H1 (cell line): ENCODE measurements around the gene ZNF692. TPM values are rescaled to one million over a fixed set of nuclear protein-coding genes. Genes with fewer than 3 reads are reported as not detected.

Experiments
- CBX5 ChIP-seq: fragments of 300-800, 300-1000 bp; sonication (generic); IDR thresholded peaks from 2 replicates; pipeline ENCODE4 v1.7.1; 2016; ENCODE audit warnings: antibody characterized with exemption, low read length, low read depth
- RBBP5 ChIP-seq: IDR thresholded peaks from 2 replicates; pipeline ENCODE4 v1.7.1; 2012; ENCODE audit warnings: low read depth, mild to moderate bottlenecking, inconsistent platforms, low read length, moderate library complexity, borderline replicate concordance
- polyA plus RNA-seq, 7 experiments: library from polyadenylated mRNA; depleted of rRNA in 3 of 7; stranded (reverse) in 5 of 7; unstranded in 2 of 7; fragments of >200 nt in 5 of 7; fragments of 200-250 nt in 2 of 7; gene quantifications; 1 replicate in 5 of 7; 2 replicates in 1 of 7; 4 replicates in 1 of 7; pipeline versions ENCODE4 v1.2.1 to v1.2.3, GENCODE V29; 2011 to 2013; ENCODE audit warnings: missing spikeins in 2 of 7, mixed read lengths in 2 of 7
- total RNA-seq: library from RNA; stranded (reverse); fragmentation: NEBNext Ultra II Directional; extraction: Animal tissue kit (Norgen Biotek cat#: 25700); gene quantifications from 2 replicates; pipeline ENCODE4 v1.2.1, GENCODE V29; 2021
- TF ChIP-seq, protein P1 (sequence below): fragments of 300-600 bp; sonication (generic); IDR thresholded peaks from 2 replicates; pipeline ENCODE4 v1.7.1; 2012; ENCODE audit warnings: low read length, moderate library complexity, mild to moderate bottlenecking, inconsistent platforms; ENCODE audit not compliant: insufficient replicate concordance

The ZNF692 gene
- total and polyA plus RNA-seq, 2 of the 8 experiments (the other 6 are each of a cell fraction or from before 2014, with no cell fraction given), result 38.4 to 52.3 TPM

DNA sequence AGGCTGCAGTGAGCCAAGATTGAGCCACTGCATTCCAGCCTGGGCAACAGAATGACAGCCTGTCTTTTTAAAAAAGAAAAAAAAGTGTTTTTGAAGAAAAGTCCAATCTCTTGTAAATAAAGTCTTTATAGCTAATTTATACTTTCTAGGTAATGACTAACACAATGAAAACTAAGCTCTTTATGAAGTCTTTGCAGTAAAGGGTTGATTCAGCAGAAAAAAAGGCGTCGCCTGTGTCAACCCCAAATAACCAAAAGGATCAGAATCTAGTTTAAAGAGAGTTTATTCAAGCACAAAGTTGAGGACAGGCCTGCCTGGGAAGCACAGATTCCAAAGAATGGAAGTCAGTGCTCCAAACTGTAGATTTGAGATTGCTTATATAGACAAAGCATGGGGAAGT is 32.9 kb upstream of the ZNF692 start (continued):
- TF ChIP-seq, protein P1, sequence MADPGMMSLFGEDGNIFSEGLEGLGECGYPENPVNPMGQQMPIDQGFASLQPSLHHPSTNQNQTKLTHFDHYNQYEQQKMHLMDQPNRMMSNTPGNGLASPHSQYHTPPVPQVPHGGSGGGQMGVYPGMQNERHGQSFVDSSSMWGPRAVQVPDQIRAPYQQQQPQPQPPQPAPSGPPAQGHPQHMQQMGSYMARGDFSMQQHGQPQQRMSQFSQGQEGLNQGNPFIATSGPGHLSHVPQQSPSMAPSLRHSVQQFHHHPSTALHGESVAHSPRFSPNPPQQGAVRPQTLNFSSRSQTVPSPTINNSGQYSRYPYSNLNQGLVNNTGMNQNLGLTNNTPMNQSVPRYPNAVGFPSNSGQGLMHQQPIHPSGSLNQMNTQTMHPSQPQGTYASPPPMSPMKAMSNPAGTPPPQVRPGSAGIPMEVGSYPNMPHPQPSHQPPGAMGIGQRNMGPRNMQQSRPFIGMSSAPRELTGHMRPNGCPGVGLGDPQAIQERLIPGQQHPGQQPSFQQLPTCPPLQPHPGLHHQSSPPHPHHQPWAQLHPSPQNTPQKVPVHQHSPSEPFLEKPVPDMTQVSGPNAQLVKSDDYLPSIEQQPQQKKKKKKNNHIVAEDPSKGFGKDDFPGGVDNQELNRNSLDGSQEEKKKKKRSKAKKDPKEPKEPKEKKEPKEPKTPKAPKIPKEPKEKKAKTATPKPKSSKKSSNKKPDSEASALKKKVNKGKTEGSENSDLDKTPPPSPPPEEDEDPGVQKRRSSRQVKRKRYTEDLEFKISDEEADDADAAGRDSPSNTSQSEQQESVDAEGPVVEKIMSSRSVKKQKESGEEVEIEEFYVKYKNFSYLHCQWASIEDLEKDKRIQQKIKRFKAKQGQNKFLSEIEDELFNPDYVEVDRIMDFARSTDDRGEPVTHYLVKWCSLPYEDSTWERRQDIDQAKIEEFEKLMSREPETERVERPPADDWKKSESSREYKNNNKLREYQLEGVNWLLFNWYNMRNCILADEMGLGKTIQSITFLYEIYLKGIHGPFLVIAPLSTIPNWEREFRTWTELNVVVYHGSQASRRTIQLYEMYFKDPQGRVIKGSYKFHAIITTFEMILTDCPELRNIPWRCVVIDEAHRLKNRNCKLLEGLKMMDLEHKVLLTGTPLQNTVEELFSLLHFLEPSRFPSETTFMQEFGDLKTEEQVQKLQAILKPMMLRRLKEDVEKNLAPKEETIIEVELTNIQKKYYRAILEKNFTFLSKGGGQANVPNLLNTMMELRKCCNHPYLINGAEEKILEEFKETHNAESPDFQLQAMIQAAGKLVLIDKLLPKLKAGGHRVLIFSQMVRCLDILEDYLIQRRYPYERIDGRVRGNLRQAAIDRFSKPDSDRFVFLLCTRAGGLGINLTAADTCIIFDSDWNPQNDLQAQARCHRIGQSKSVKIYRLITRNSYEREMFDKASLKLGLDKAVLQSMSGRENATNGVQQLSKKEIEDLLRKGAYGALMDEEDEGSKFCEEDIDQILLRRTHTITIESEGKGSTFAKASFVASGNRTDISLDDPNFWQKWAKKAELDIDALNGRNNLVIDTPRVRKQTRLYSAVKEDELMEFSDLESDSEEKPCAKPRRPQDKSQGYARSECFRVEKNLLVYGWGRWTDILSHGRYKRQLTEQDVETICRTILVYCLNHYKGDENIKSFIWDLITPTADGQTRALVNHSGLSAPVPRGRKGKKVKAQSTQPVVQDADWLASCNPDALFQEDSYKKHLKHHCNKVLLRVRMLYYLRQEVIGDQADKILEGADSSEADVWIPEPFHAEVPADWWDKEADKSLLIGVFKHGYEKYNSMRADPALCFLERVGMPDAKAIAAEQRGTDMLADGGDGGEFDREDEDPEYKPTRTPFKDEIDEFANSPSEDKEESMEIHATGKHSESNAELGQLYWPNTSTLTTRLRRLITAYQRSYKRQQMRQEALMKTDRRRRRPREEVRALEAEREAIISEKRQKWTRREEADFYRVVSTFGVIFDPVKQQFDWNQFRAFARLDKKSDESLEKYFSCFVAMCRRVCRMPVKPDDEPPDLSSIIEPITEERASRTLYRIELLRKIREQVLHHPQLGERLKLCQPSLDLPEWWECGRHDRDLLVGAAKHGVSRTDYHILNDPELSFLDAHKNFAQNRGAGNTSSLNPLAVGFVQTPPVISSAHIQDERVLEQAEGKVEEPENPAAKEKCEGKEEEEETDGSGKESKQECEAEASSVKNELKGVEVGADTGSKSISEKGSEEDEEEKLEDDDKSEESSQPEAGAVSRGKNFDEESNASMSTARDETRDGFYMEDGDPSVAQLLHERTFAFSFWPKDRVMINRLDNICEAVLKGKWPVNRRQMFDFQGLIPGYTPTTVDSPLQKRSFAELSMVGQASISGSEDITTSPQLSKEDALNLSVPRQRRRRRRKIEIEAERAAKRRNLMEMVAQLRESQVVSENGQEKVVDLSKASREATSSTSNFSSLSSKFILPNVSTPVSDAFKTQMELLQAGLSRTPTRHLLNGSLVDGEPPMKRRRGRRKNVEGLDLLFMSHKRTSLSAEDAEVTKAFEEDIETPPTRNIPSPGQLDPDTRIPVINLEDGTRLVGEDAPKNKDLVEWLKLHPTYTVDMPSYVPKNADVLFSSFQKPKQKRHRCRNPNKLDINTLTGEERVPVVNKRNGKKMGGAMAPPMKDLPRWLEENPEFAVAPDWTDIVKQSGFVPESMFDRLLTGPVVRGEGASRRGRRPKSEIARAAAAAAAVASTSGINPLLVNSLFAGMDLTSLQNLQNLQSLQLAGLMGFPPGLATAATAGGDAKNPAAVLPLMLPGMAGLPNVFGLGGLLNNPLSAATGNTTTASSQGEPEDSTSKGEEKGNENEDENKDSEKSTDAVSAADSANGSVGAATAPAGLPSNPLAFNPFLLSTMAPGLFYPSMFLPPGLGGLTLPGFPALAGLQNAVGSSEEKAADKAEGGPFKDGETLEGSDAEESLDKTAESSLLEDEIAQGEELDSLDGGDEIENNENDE, result no peak
- no peak for TF ChIP-seq CBX5
- no peak for TF ChIP-seq RBBP5
